GM12872 (cell line): ENCODE results near the gene DNASE1L2.

ENCODE experiments used
- CTCF ChIP-seq: IDR thresholded peaks from 3 replicates; pipeline ENCODE4 v1.5.1; 2011; ENCODE audit warnings: low read depth, mild to moderate bottlenecking, low read length, moderate library complexity; ENCODE audit not compliant: insufficient read depth

The DNASE1L2 gene

GRCh38 chr16:2250652-2251295 is 14.5 kb downstream of the DNASE1L2 start:
- TF ChIP-seq CTCF: no peak

- TF ChIP-seq CTCF: peak; percentile 60
Measured at GRCh38 chr16:2251296-2252111, 15.3 kb downstream of the DNASE1L2 start, which contains the start of gene ECI1. TSS of gene ECI1 (minus strand) at chr16:2251587. CDS start at chr16:2251566, 21 bp downstream.

GRCh38 chr16:2252806-2253148 is 16.5 kb downstream of the DNASE1L2 start:
- TF ChIP-seq CTCF: no peak

- no peak for TF ChIP-seq CTCF
Measured at GRCh38 chr16:2253293-2253692, 17.0 kb downstream of the DNASE1L2 start.

- TF ChIP-seq CTCF: no peak
Measured at GRCh38 chr16:2256531-2257140, 20.4 kb downstream of the DNASE1L2 start.

- TF ChIP-seq CTCF: no peak
Measured at GRCh38 chr16:2257726-2258125, 21.5 kb downstream of the DNASE1L2 start.

GRCh38 chr16:2260250-2260649 is 24.0 kb downstream of the DNASE1L2 start:
- TF ChIP-seq CTCF: no peak
